LHCN-M2 (cell line): ENCODE measurements around the gene KCNT2. TPM values are rescaled to one million over a fixed set of nuclear protein-coding genes. Genes with fewer than 3 reads are reported as not detected.

ENCODE experiments used
- DNase-seq: peaks from one replicate; pipeline ENCODE4 v3.0.0-alpha.2; 2012; ENCODE audit warnings: low read depth
- total RNA-seq: library from RNA; depleted of rRNA; stranded (reverse); fragments of >200 nt; gene quantifications from 2 replicates; pipeline ENCODE4 v1.2.3, GENCODE V29; 2014

KCNT2 gene
- total RNA-seq, 1 experiment from 2014 or later = 0.92 TPM

- no peak for DNase-seq
Measured at GRCh38 chr1:196450143-196451095, 157.8 kb downstream of the KCNT2 start.

- DNase-seq = no peak
Measured at GRCh38 chr1:196449460-196449859, 158.8 kb downstream of the KCNT2 start.

- DNase-seq = no peak
Measured at GRCh38 chr1:196445775-196446174, 162.5 kb downstream of the KCNT2 start.

- no peak for DNase-seq
Measured at GRCh38 chr1:196444634-196445033, 163.6 kb downstream of the KCNT2 start.

- no peak for DNase-seq
Measured at GRCh38 chr1:196442366-196442765, 165.9 kb downstream of the KCNT2 start.

GRCh38 chr1:196440711-196441110, 167.5 kb downstream of the KCNT2 start:
- no peak for DNase-seq

GRCh38 chr1:196438329-196438728, 169.9 kb downstream of the KCNT2 start:
- DNase-seq = no peak

GRCh38 chr1:196437671-196438070, 170.6 kb downstream of the KCNT2 start:
- DNase-seq = no peak

- DNase-seq = no peak
Measured at GRCh38 chr1:196433000-196433399, 175.2 kb downstream of the KCNT2 start.

- DNase-seq = no peak
Measured at GRCh38 chr1:196427976-196428734, 180.1 kb downstream of the KCNT2 start.

- no peak for DNase-seq
Measured at GRCh38 chr1:196425513-196425912, 182.7 kb downstream of the KCNT2 start.

GRCh38 chr1:196423612-196424011, 184.6 kb downstream of the KCNT2 start:
- no peak for DNase-seq

GRCh38 chr1:196418772-196419171, 189.5 kb downstream of the KCNT2 start:
- no peak for DNase-seq

GRCh38 chr1:196415978-196416377, 192.3 kb downstream of the KCNT2 start:
- no peak for DNase-seq

GRCh38 chr1:196412326-196412725, 195.9 kb downstream of the KCNT2 start:
- no peak for DNase-seq

GRCh38 chr1:196410768-196411167, 197.5 kb downstream of the KCNT2 start:
- DNase-seq = no peak

GRCh38 chr1:196409586-196409985, 198.7 kb downstream of the KCNT2 start:
- no peak for DNase-seq

- DNase-seq = no peak
Measured at GRCh38 chr1:196407358-196408051, 200.7 kb downstream of the KCNT2 start.

GRCh38 chr1:196405839-196406238, 202.4 kb downstream of the KCNT2 start:
- no peak for DNase-seq

- peak; percentile 29 for DNase-seq
Measured at GRCh38 chr1:196403803-196404690, 204.2 kb downstream of the KCNT2 start.

GRCh38 chr1:196401891-196402290, 206.3 kb downstream of the KCNT2 start:
- DNase-seq = no peak
